CD8-positive, alpha-beta memory T cell (primary cell): ENCODE data around the gene DNAJB4. TPM values are rescaled to one million over a fixed set of nuclear protein-coding genes. Genes with fewer than 3 reads are reported as not detected.
A peak's percentile ranks its signal among the peaks of the same experiment; 100 is the strongest.
"Not testable (repeated sequence)": the region's sequence is repeated elsewhere in the genome, so short reads cannot be mapped to it uniquely, and the experiment has no call there.

Source experiments
- CTCF ChIA-PET: fragments of 350-600 bp; sonication (Branson Sonifier 250); formaldehyde crosslinking; loops from one replicate; lab custom pipeline; 2021; ENCODE audit warnings: antibody characterized with exemption; lab: Charles Lee
- POLR2A ChIA-PET: fragments of 350-600 bp; sonication (Branson Sonifier 250); formaldehyde crosslinking; loops from one replicate; lab custom pipeline; 2021; ENCODE audit warnings: antibody characterized with exemption; lab: Charles Lee
- DNase-seq, 5 donors: peaks; one replicate each; pipeline versions ENCODE4 v3.0.0 to v3.0.0-alpha.2; 2020 to 2022; ENCODE audit warnings: mixed read lengths in 1 of 5
- H3K27ac ChIP-seq: one replicate; pipeline ENCODE4 v1.7.0; 2013; ENCODE audit warnings: low read depth, mild to moderate bottlenecking, low read length, moderate library complexity
- H3K27me3 ChIP-seq: 2 replicates; pipeline ENCODE4 v1.7.0; 2013; ENCODE audit warnings: low read length, mild to moderate bottlenecking; ENCODE audit not compliant: insufficient read depth, poor library complexity, severe bottlenecking
- H3K36me3 ChIP-seq: 2 replicates; pipeline ENCODE4 v1.7.0; 2013; ENCODE audit warnings: mild to moderate bottlenecking, low read length, moderate library complexity; ENCODE audit not compliant: insufficient read depth
- H3K4me1 ChIP-seq: 2 replicates; pipeline ENCODE4 v1.7.0; 2013; ENCODE audit warnings: mild to moderate bottlenecking, low read length, moderate library complexity; ENCODE audit not compliant: insufficient read depth
- H3K4me3 ChIP-seq: 2 replicates; pipeline ENCODE4 v1.7.0; 2013; ENCODE audit warnings: mild to moderate bottlenecking, low read length
- H3K9me3 ChIP-seq: 2 replicates; pipeline ENCODE4 v1.7.0; 2013; ENCODE audit warnings: mild to moderate bottlenecking, low read length
- H3K27ac Mint-ChIP-seq, 8 donors: one replicate each; pipeline ENCODE4 v1.8.0; 2020 to 2021; ENCODE audit warnings: mixed read lengths in 8 of 8, mild to moderate bottlenecking in 6 of 8, inconsistent platforms in 3 of 8, moderate library complexity in 3 of 8
- H3K27me3 Mint-ChIP-seq, 2 donors: one replicate each; pipeline ENCODE4 v1.8.0; 2020 to 2021; ENCODE audit warnings: mixed read lengths in 2 of 2, mild to moderate bottlenecking in 1 of 2, moderate library complexity in 1 of 2
- H3K36me3 Mint-ChIP-seq, 3 donors: one replicate each; pipeline ENCODE4 v1.8.0; 2020 to 2021; ENCODE audit warnings: mixed read lengths in 3 of 3, inconsistent platforms in 1 of 3, mild to moderate bottlenecking in 1 of 3
- H3K4me1 Mint-ChIP-seq, 3 donors: one replicate each; pipeline ENCODE4 v1.8.0; 2020 to 2021; ENCODE audit warnings: mixed read lengths in 3 of 3, inconsistent platforms in 1 of 3, mild to moderate bottlenecking in 1 of 3
- H3K4me3 Mint-ChIP-seq, 7 donors: one replicate each; pipeline ENCODE4 v1.8.0; 2020 to 2021; ENCODE audit warnings: mixed read lengths in 7 of 7, mild to moderate bottlenecking in 6 of 7, moderate library complexity in 4 of 7, inconsistent platforms in 2 of 7
- H3K9me3 Mint-ChIP-seq, 5 donors: one replicate each; pipeline ENCODE4 v1.8.0; 2020 to 2022; ENCODE audit warnings: mixed read lengths in 5 of 5, mild to moderate bottlenecking in 3 of 5, moderate library complexity in 2 of 5, inconsistent platforms in 1 of 5
- polyA plus RNA-seq: library from polyadenylated mRNA; unstranded; fragments of 300-500 nt; fragmentation: Illumina TruSeq; gene quantifications from one replicate; pipeline ENCODE4 v1.2.3, GENCODE V29; 2021
- total RNA-seq, 2 experiments: library from RNA; stranded (reverse); gene quantifications; one replicate each; pipeline ENCODE4 v1.2.3, GENCODE V29; 2021

Gene DNAJB4
- total and polyA plus RNA-seq, 3 experiments from 2014 or later: 5.3 to 10.6 (median 8.1) TPM

DNA sequence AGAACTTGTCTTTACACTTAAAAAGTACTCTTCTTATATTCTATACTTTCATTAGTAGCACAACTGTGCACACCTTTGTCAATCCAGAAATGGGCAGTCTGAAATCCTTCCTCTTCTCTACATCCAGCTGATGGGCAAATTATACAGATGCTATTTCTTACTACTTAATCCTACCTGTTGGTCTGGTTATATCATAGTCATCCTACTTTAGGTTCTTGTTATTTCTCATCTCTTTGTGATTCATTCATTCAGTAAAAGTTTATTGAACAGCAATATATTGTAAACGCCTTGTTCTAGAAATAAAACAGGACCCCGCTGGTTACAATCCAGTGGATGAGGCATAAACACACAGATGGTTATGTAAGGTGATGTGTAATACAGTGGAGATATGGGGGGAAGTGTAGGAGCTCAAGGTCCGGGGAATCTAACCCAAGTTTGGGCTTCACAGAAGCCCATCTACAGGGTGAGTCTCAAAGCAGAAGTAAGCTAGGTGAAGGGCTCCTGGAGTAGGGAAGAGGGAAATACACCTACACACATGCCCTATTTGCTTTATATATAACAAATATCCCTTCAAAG, 14.0 kb upstream of the DNAJB4 start:
- Mint-ChIP-seq H3K4me3 (no peak overlapping the region), H3K36me3 (peaks cover 0 to 13% (median 0%) of the 10 kb centered on the region in 3 donors), H3K27ac (peak overlapping the region in 1 of 8 donors; percentile 13), H3K27me3 (no peaks in the 10 kb centered on the region), H3K9me3 (no peaks in the 10 kb centered on the region), H3K4me1 (peaks cover 11 to 21% (median 19%) of the 10 kb centered on the region in 3 donors)
- no peak for DNase-seq
- Histone ChIP-seq H3K4me1 (no peaks in the 10 kb centered on the region), H3K9me3 (no peaks in the 10 kb centered on the region), H3K27ac (no peak overlapping the region), H3K4me3 (no peak overlapping the region), H3K27me3 (no peaks in the 10 kb centered on the region), H3K36me3 (no peaks in the 10 kb centered on the region)
- ChIA-PET CTCF (interaction anchor here (1.7 kb wide), 1 partner anchor 12 kb away, joined by 6 read pairs; the partner anchor contains the start of gene FUBP1), POLR2A (no interaction called here)

DNA sequence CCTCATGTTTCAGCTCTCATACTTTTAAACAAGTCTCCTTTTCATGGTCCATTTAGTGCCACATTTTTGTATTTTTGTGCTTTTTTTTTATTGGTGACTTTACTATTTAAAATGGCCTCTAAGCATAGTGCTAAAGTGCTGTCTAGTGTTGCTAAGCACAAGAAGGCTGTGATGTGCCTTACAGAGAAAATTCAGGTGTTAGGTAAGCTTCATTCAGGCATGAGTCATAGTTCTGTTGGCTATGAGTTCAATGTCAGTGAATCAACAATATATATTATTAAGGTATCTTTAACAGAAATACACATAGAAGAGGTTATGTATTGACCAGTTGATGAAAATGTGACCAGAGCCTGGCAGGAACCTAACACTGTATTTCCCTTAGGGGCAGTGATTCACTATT, 13.1 kb upstream of the DNAJB4 start:
- no peak overlapping the region for H3K4me3 ChIP-seq
- CTCF ChIA-PET: no interaction called here
- H3K9me3 ChIP-seq: no peaks in the 10 kb centered on the region
- H3K27ac ChIP-seq: no peak overlapping the region
- Mint-ChIP-seq H3K9me3 (no peaks in the 10 kb centered on the region), H3K36me3 (peaks cover 0 to 14% (median 0%) of the 10 kb centered on the region in 3 donors), H3K27me3 (no peaks in the 10 kb centered on the region), H3K4me3 (no peak overlapping the region), H3K4me1 (peaks cover 8 to 16% (median 14%) of the 10 kb centered on the region in 3 donors), H3K27ac (no peak overlapping the region)
- no peaks in the 10 kb centered on the region for H3K4me1 ChIP-seq
- DNase-seq: no peak
- no peaks in the 10 kb centered on the region for H3K36me3 ChIP-seq
- POLR2A ChIA-PET: no interaction called here
- H3K27me3 ChIP-seq: no peaks in the 10 kb centered on the region

DNA sequence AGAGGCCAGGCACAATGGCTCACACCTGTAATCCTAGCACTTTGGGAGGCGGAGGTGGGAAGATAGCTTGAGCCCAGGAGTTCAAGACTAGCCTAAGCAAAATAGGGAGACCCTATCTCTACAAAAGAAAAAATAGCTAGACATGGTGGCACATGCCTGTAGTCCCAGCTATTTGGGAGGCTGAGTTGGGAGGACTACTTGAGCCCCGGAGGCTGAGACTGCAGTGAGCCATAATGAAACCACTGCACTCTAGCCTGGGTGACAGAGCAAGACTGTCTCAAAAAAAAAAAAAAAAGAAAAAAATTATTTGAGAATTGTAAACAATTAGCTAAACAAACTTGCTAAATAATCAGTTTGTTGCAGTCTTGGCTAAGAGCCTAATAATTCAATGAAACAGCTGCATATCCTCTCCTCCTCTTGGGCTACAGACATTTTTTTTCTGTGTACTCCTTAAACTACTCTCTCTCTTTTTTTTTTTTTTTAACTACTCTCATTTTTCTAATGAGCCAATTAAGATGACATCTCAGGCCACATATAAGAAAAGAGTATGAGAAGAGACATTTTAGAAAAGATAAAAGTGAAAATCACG, 10.5 kb upstream of the DNAJB4 start:
- no peak for DNase-seq
- Mint-ChIP-seq H3K4me3 (no peak overlapping the region), H3K27ac (no peak overlapping the region), H3K9me3 (no peaks in the 10 kb centered on the region), H3K27me3 (no peaks in the 10 kb centered on the region), H3K4me1 (peaks cover 8 to 16% (median 10%) of the 10 kb centered on the region in 3 donors), H3K36me3 (peaks cover 0 to 14% (median 1%) of the 10 kb centered on the region in 3 donors)
- Histone ChIP-seq H3K9me3 (no peaks in the 10 kb centered on the region), H3K4me3 (no peak overlapping the region), H3K27ac (no peak overlapping the region), H3K36me3 (no peaks in the 10 kb centered on the region), H3K4me1 (no peaks in the 10 kb centered on the region), H3K27me3 (no peaks in the 10 kb centered on the region)
- POLR2A ChIA-PET: no interaction called here
- CTCF ChIA-PET: interaction anchor here (0.9 to 1.0 kb wide), 2 partner anchors 10 to 14 kb away, joined by 3 read pairs; no protein-coding TSS in a partner anchor

DNA sequence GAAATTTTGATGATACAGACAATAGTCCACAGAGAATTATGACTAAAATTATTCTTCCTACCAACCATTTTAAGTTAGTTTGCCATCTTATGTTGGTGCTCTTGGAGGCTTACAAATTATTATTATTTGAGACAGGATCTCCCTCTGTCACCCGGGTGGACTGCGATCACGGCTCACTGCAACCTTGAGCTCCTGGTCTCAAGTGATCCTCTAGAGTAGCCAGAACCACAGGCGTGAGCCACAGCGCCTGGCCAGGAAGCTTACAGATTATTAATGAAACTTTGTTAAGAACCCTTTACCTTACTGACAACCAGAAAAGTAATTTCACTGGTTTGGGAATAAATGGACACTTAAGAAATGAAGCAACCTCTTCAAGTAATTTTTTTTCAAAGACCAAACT, 8.0 kb upstream of the DNAJB4 start:
- Mint-ChIP-seq H3K4me1 (peaks cover 0 to 3% (median 0%) of the 10 kb centered on the region in 3 donors), H3K27ac (no peak overlapping the region), H3K36me3 (peaks cover 0 to 14% (median 1%) of the 10 kb centered on the region in 3 donors), H3K9me3 (no peaks in the 10 kb centered on the region), H3K27me3 (no peaks in the 10 kb centered on the region), H3K4me3 (no peak overlapping the region)
- no peaks in the 10 kb centered on the region for H3K4me1 ChIP-seq
- no peaks in the 10 kb centered on the region for H3K36me3 ChIP-seq
- H3K9me3 ChIP-seq: no peaks in the 10 kb centered on the region
- ChIA-PET CTCF (no interaction called here), POLR2A (interaction anchor here (1.2 kb wide), 1 partner anchor 20 kb away, joined by 3 read pairs; no protein-coding TSS in a partner anchor)
- no peak overlapping the region for H3K27ac ChIP-seq
- no peak overlapping the region for H3K4me3 ChIP-seq
- no peak for DNase-seq
- H3K27me3 ChIP-seq: no peaks in the 10 kb centered on the region

DNA sequence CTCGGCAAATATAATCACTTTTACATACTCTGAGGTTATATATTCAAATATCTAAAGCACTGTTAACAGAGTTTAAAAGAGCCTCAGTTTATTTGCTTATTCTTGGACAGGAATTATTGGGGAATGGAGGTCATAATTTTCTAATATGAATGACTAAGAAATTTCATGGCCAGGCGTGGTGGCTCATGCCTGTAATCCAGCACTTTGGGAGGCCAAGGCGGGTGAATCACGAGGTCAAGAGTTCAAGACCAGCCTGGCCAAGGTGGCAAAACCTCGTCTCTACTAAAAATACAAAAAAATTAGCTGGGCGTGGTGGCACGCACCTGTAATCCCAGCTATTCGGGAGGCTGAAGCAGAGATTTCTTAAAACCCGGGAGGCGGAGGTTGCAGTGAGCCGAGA, 4.2 kb upstream of the DNAJB4 start:
- H3K27ac Mint-ChIP-seq: peak overlapping the region in 1 of 8 donors; percentile 30
- CTCF ChIA-PET, H3K27me3 ChIP-seq, H3K27me3 Mint-ChIP-seq, H3K9me3 ChIP-seq, H3K36me3 ChIP-seq, POLR2A ChIA-PET, H3K27ac ChIP-seq, H3K4me3 Mint-ChIP-seq, H3K4me3 ChIP-seq, H3K4me1 ChIP-seq, H3K9me3 Mint-ChIP-seq, DNase-seq: not testable (repeated sequence)
- peaks cover 0 to 12% (median 1%) of the 10 kb centered on the region in 3 donors for H3K36me3 Mint-ChIP-seq
- H3K4me1 Mint-ChIP-seq: peaks cover 9 to 30% (median 22%) of the 10 kb centered on the region in 3 donors

DNA sequence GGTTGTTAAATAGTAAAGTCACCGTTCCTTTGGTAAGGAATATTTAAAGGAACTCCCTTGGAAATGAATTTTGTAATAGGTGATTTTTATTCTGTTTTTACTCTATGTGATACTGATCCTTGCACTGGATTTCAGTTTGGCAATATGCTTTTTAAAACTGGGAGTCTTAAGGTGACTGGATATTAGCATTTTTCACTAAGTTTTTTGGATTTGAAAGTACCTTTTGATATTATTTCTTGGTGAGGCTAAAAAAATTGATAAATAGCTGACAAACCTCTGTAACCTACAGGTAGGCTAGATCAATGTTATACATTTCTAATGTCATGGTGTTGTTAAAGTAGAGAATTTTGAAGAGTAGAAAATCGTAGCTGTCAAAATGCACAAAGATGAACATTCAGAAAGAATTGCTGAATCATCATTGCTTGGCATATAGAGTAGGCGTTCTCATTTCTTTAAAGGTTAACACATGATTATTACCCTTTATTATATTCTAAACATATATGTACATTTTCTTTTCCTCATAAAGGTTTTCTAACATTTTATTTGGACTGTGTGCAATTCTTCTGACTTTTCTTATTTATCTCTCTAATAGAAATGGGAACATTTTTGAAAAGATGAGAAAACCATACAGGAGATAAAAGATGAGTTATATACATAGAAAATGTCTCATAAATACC, 1.5 kb upstream of the DNAJB4 start:
- POLR2A ChIA-PET: interaction anchor here (0.6 to 5.8 kb wide), 2 partner anchors 24 to 31 kb away, joined by 4 to 102 read pairs; partner anchors contain the start of gene FUBP1

DNA sequence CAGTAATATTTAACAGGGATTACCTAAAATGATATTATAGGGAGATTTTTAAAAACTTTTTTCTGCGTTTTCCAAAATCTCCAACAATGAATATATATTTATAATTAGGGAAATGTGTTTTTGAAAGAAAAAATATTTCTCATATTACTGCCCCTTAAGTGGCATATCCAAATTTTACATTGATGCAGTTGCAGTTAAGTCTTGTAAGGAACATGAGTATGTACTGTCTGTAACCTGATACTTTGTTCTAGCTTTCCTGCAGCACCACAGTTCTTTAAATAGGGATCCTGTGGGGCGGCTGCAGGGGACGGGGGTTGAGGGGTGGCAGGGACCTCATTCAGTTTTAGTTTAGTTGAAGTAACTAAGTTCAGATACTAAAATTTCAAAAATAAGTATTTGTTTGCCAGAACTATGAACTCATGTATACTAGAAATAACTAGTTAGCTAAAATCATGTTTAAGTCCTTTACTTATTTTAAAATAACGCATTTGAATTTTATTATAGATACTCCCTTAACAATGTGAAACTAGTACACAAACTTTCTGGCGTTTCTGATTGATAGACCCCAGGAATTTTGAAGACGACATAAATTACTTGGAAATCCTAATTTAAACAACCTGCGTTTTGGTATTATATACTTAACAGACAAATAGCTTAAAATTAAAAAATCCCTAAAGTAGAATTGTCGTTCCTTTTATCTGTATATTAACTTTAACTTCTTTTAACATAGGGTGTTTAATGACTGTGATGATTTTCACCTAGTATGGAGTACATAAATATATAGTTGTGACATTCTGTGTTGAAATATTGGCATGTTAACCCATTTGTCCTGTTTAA, 639 bp upstream of the DNAJB4 start:
- peak in 3 of 5 donors; percentile 17 to 58 (median 34) for DNase-seq
- H3K27me3 Mint-ChIP-seq: peaks cover 0 to 3% of the 10 kb centered on the region in 2 donors
- Histone ChIP-seq H3K27me3 (no peaks in the 10 kb centered on the region), H3K27ac (peak overlapping the region; percentile 92), H3K9me3 (no peaks in the 10 kb centered on the region), H3K4me1 (peaks cover 17% of the 10 kb centered on the region), H3K36me3 (no peaks in the 10 kb centered on the region), H3K4me3 (peak overlapping the region; percentile 89)
- ChIA-PET POLR2A (interaction anchor here (0.6 to 5.8 kb wide), 5 partner anchors 10 to 321 kb away, joined by 3 to 102 read pairs (median 4); partner anchors contain the start of genes FUBP1 and ZZZ3), CTCF (interaction anchor here (0.8 to 3.9 kb wide), 8 partner anchors 9 to 110 kb away, joined by 3 to 27 read pairs (median 4); partner anchors contain the start of gene FUBP1)
- peak overlapping the region; percentile 86 to 93 (median 90) for H3K4me3 Mint-ChIP-seq
- peaks cover 0 to 2% (median 0%) of the 10 kb centered on the region in 5 donors for H3K9me3 Mint-ChIP-seq
- peaks cover 24 to 60% (median 54%) of the 10 kb centered on the region in 3 donors for H3K4me1 Mint-ChIP-seq
- peaks cover 0 to 8% (median 0%) of the 10 kb centered on the region in 3 donors for H3K36me3 Mint-ChIP-seq
- peak overlapping the region; percentile 93 to 99 (median 98) for H3K27ac Mint-ChIP-seq

More for the DNA sequence above, 1.5 kb upstream of the DNAJB4 start:
- H3K27me3 Mint-ChIP-seq: peaks cover 0 to 3% of the 10 kb centered on the region in 2 donors
- Histone ChIP-seq H3K36me3 (no peaks in the 10 kb centered on the region), H3K27ac (peak overlapping the region; percentile 92), H3K4me3 (no peak overlapping the region), H3K9me3 (no peaks in the 10 kb centered on the region), H3K27me3 (no peaks in the 10 kb centered on the region), H3K4me1 (peaks cover 17% of the 10 kb centered on the region)
- peaks cover 21 to 54% (median 49%) of the 10 kb centered on the region in 3 donors for H3K4me1 Mint-ChIP-seq
- H3K4me3 Mint-ChIP-seq: peak overlapping the region; percentile 14 to 93 (median 63)
- CTCF ChIA-PET: interaction anchor here (3.9 kb wide), 1 partner anchor 25 kb away, joined by 27 read pairs; the partner anchor contains the start of gene FUBP1
- no peak for DNase-seq
- H3K36me3 Mint-ChIP-seq: peaks cover 0 to 8% (median 0%) of the 10 kb centered on the region in 3 donors
- H3K9me3 Mint-ChIP-seq: peaks cover 0 to 2% (median 0%) of the 10 kb centered on the region in 5 donors
- peak overlapping the region; percentile 36 to 99 (median 68) for H3K27ac Mint-ChIP-seq
